Right renal cortex interstitium (tissue), 3 donors: Measurements from ENCODE around the gene CHST12. TPM values are rescaled to one million over a fixed set of nuclear protein-coding genes. Genes with fewer than 3 reads are reported as not detected.
"Not testable (repeated sequence)": the region's sequence is repeated elsewhere in the genome, so short reads cannot be mapped to it uniquely, and the experiment has no call there.

Experiments used
- DNase-seq, 3 donors: peaks; one replicate each; pipeline ENCODE4 v3.0.0-alpha.2; 2013; ENCODE audit warnings: low read depth in 3 of 3, low spot score in 2 of 3
- polyA plus RNA-seq, 3 donors: library from polyadenylated mRNA; unstranded; fragments of 120-200 nt; gene quantifications; one replicate each; pipeline ENCODE4 v1.2.1, GENCODE V29; 2013; ENCODE audit not compliant: insufficient read length in 3 of 3

CHST12 gene
- polyA plus RNA-seq, 3 donors, result 6.8 to 9.8 (median 8.5) TPM

DNA sequence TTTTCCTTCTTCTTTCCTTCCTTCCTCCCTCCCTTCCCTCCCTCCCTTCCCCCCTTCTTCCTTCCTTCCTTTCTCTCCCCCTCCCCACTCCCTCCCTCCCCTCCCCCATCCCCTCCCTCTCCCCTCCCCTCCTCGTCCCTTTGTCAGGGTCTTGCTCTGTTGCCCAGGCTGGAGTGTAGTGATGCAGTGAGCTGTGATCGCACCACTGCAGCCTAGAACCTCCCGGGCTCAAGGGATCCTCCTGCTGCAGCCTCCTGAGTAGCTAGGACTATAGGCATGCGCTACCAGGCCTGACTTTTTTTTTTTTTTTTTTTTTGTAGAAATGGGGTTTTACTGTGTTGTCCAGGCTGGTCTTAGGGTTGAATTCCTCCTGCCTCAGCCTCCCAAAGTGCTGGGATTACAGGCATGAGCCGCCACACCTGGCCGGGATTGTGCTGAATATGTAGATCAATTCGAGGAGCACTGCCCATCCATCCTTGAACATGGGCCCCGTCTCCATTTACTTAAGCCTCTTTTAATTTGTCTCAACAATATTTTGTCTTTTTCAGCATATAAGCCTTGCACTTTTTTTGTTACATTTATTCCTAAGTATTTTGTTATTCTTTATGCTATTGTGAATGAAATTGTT is 49.3 kb downstream of the CHST12 start:
- no peak for DNase-seq

DNA sequence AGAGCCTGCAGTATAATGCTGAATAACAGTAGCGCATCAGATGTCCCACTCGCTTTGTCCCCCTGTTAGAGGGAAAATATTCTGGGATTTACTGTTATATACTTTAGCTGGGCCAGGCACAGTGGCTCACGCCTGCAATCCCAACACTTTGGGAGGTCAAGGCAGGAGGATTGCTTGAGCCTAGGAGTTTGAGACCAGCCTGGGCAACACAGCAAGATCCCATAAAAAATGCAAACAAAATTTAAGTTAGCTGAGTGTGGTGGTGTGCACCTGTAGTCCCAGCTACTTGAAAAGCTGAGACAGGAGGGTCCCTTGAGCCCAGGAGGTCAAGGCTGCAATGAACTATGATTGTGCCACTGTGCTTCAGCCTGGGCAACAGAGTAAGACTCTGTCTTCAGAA is 50.4 kb downstream of the CHST12 start:
- not testable (repeated sequence) for DNase-seq

DNA sequence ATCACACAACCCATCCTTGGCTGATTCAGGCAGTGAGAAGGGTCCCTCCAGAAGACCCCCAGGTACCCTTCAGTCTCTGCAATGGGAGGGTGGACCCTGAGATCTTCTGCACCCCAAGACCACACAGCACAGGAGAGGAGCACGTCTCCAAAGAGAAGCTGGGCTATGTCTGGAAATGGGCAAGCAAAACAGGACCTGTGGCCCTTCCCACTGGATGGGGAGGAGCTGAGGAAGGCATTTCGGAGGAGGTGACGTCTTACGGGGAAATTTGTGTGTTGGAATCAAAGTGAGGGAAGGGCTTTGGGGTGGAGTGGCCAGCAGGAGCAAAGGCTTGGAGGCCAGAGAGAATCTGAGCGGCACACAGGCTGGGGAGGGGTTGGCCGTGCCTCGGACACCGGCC is 56.3 kb downstream of the CHST12 start:
- DNase-seq, result no peak

DNA sequence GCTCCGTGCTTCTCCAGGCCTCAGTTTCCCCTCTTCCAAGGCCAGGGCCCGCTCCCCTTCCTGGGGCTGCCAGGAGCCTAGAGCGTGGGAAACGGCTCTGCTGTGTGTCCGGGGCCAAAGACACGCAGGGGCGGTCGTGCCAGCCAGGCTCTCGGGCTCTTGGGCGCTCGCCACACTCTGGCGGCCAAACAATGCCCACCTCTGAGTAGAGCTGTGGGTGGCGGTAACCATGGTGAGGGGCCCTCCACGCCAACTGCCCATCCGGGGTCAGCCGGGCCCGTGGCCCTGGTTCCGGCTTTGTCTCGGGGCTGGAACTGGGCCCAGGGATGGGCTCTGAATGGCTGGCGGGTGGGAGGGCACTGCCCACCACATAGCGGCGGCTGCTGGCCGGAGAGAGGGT is 56.8 kb downstream of the CHST12 start:
- no peak for DNase-seq

DNA sequence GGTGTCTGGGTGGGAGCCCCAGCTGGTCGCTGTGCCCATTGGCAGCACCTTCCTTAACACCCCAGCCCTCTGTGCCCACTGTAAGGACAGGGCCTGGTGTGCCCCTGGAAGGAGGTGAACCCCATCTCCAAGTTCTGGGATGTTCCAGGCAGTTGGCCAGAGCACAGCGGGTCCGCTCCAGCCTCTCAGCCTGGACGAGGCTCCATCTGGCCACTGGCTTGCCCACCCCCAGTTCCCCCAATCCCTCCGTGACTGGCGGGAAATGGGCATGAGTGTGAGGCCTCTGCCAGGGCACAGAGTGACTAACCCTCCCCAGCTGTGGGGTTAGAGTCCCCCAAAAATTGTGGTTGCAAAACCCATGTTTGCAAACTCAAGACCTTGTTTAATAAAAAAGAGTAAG is 57.2 kb downstream of the CHST12 start:
- DNase-seq, result no peak

DNA sequence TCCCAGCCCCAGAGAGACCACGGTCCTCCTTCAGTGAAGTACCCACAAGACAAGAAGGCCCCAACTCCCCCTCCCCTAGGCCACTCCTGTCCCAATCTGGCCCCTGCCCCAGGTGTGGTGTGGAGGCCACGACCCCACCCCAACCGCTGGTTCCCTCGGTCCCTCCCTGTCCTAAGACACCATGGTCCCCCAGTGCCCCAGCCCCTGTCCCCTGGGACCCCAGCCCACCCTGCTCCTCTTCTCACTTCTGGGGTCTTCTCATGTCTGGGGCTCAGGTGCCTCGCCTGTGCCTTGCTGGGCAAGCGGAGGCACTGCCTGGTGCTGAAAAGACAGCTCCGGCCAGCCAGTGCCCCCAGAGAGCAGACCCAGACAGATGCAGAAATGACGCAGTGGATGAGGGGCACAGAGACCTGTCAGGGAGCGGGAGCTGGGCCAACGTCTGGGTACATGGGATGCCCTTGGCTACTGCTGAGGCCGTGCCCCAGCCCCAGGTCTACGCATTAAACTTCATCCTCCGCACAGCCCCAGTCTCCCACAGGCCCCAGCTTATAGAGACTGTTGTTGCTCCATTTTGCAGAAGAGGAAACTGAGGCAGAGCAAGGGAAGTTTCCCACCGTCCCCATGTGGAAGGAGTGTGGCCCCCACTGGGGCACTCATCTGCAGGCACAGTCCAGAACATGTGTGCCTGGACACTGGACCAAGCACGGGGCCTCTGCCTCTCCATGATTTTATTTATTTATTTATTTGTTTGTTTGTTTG is 58.0 kb downstream of the CHST12 start:
- no peak for DNase-seq

DNA sequence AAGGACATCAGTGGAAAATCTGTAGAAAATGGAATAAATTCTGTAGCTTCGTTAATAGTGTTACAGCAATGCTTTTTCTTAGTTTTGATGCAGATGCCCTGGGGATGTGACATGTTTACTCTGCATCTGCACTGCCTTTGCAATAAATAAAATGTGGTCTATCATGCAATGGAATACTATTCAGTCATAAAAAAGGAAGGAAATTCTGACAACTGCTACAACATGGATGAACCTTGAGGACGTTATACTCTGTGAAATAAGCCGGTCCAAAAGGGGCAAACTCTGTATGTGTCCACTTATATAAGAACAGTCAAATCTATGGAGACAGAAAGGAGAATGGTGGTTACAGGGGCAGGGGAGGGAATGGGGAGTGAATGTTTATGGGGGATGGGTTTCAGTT is 59.3 kb downstream of the CHST12 start:
- no peak for DNase-seq

- DNase-seq, result no peak
These were observed 62.5 kb downstream of the CHST12 start for GRCh38 chr7:2465928-2466327.

DNA sequence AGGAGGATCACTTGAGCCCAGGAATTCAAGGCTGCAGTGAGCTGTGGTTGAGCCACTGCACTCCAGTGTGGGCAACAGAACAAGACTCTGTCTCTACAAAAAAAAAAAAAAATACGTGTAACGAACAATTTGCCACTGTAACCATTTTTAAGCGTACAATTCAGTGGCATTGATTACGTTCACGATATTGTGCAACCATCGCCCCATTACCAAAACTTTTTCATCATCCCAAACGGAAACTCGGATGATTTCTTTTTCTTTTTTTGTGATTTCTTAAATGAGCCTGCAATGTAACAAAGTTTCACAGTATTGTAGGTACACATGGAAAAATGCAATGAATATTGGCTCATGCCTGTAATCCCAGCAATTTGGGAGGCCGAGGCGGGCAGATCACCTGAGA is 63.3 kb downstream of the CHST12 start:
- DNase-seq, result no peak

DNA sequence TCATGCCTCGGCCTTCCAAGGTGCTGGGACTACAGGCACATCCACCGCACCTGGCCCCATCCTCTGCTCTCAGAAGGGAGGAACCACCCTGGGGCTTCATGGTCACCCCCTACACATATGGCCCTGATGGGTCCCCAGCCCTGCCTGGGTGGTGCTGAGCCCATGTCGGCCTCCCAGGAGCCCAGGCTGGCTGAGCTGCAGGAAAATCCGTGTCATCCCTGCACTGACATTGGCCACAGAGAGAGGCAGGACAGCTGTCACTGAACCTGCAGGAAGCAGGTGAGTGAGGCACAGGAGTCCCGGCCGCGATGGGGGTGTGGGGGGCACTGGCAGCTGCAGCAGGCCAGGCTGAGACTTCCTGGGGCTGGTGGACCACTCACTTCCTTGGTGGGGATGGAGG is 64.8 kb downstream of the CHST12 start:
- DNase-seq, result no peak

DNA sequence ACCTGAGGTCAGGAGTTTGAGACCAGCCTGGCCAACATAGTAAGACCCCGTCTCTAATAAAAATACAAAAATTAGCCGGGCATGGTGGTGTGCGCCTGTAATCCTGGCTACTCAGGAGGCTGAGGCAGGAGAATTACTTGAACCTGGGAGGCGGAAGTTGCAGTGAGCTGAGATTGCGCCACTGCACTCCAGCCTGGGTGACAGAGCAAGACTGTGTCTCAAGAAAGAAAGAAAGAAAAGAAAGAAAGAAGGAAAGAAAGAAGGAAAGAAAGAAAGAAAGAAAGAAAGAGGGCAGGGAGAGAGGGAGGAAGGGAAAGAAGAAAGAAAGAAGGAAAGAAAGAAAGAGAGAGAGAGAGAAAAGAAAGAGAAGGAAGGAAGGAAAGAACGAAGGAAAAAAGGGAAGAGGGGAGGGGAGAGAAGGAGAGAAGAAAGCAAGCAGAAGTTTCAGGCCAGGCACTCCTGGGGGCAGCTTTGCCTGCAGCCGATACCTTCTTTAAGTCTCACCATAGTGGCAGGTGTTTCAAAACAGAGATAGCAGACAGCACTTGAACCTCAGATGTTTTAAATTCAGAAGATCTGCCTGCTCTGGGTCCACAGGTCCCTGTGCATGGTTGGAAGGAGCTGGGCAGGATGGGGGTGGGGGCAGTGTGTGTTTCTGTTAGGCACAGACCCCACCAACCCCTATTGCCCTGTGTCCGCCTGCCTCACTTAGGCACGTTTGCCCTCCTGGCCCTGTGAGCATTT is 66.2 kb downstream of the CHST12 start:
- DNase-seq, result not testable (repeated sequence)

DNA sequence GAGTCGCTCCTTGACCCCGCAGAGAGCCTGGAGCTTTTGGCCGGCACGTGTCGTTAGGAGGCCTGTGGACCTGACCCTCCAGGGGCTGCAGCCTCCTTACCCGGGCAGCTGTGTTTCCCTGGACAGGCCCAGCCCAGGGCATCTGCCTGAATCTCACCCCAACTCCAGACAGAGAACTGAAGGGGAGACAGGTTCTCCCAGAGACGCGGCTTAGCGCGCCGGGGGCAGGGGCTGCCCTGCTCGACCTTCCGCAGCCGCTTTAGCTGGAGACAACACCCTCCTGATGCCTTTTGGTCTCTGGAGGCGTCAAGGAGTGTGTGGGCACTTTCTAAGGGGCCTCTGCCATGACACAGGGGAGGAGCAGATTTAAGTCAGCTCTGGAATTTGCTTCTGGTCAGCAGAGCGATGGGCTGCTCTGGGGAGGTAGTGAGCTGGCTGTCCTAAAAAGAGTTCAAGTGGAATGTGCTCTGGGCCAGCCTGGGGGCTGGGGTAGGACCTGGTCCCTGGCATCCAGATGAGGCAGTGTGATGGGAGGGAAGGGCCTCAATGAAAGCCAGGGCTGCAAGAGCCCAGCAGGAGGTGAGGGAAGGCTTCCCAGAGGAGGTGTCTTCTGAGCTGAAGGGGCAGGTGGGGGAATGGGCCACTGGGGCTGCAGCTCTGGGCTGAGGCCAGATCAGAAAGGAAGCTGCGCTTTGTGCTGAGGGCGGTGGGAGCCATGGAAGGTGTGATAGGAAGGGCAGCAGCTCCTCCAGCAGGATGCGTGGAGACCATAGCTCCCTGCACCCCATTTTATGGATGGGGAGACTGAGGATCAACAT is 67.0 kb downstream of the CHST12 start:
- no peak for DNase-seq

DNA sequence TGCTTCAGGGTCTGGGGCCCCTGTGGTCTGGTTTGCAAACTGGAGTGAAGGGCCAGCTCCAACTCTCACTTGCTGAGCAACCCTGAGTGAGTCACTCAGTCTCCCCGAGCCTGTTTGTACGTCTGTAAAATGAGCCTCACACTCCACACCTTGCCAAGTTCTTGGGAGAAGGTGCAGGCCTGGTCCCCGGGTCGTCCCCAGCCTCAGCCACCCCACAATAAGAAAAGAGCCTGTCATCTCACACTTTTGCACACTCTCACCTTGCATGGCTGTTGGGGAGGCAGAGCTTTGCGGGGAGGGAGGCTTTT is 67.6 kb downstream of the CHST12 start:
- no peak for DNase-seq

DNA sequence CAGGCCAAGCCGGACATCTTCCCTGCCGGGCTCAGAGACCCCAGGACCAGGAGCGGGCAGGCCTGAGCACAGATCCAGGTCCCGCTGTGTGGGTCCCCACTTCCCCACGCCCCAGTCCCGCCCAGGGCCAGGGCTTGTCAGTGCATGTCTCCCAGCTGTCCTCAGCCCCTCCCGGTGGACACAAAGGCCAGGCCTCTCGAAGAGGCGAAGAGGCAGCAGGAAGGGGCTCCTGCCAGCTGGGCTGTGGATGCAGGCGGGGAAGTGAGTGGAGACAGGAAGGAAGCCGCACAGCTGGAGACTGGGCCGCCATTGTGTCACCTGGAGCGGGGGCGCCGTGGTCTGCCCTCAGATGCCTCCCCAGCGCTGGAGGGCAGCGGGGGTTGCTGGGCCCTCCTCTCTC is 68.0 kb downstream of the CHST12 start:
- DNase-seq, result no peak

GRCh38 chr7:2472739-2473138 is 69.3 kb downstream of the CHST12 start:
- no peak for DNase-seq

DNA sequence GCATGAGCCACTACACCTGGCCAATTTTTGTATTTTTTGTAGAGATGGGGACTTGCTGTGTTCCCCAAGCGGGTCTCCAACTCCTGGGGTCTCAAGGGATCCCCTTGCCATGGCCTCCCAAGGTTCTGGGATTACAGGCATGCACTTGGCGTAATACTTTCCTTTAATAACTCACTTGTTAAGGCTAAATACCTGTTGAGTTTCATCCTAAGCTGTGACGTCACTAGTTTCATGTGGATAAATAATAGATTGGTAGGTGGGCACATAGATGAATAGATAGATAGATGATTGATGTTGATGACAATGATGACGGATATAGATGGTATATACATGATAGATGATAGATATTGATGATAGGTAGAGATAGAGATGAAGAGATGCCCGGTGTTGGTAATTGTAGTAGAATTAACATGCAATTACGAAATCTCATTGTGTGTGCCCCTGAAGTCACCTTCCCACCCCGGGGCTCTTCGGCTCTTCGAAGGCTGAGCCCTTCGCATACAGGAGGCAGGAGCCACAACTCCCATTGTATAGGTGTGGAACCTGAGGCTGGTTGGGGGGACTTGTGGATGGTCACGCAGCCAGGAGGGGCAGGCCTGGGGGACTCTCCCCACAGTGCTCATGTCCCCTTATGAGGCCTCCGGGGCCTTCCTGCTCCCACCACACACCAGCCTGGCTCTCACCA is 70.2 kb downstream of the CHST12 start:
- no peak for DNase-seq

DNA sequence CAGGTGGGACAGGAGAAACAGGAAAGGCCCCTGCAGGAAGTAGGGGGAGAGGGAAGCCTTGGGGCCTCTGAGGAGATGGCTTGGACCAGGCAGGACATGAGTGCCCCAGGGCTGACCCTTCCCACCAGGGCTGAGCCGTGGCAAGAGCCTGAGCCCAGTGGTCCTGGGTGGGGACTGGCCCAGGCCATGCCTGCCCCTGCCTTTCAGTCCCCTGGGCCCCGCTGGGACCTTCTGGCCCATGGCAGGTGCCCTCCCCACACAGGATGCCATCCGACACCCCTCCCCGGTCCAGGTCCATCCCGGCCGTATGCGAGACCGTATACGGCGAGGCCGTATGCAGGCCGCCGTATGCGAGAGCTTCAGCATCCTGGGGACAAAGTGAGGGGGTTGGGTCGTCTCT is 70.8 kb downstream of the CHST12 start:
- no peak for DNase-seq

- DNase-seq, result no peak
These were observed 71.6 kb downstream of the CHST12 start for GRCh38 chr7:2474813-2475677.

GRCh38 chr7:2475678-2476015 is 72.2 kb downstream of the CHST12 start:
- DNase-seq, result no peak

DNA sequence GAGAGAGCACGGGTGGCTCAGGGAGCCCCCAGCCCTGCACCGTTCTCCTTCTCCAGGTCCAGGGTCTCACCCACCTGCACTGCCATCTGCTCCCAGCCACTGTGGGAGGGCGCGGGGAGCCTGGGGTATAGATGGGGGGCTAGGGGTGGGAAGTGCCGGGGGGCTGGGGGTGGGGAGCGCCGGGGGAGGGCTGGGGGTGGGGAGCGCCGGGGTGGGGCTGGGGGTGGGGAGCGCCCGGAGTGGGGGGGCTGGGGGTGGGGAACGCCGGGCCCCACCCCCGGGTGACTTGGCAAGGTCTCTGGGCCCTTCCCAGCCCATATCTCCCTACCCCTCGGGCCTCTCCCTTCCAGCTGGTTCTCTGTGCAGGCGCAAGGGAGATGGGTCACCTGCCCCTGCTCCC is 72.9 kb downstream of the CHST12 start, which contains the start of gene GRIFIN:
Gene GRIFIN (minus strand): TSS at position 101 of the 400 bp plus-strand sequence. CDS start 15 bp downstream, at position 86.
- DNase-seq, result no peak
